ENCODE data around the gene CD86.

The CD86 gene

DNA sequence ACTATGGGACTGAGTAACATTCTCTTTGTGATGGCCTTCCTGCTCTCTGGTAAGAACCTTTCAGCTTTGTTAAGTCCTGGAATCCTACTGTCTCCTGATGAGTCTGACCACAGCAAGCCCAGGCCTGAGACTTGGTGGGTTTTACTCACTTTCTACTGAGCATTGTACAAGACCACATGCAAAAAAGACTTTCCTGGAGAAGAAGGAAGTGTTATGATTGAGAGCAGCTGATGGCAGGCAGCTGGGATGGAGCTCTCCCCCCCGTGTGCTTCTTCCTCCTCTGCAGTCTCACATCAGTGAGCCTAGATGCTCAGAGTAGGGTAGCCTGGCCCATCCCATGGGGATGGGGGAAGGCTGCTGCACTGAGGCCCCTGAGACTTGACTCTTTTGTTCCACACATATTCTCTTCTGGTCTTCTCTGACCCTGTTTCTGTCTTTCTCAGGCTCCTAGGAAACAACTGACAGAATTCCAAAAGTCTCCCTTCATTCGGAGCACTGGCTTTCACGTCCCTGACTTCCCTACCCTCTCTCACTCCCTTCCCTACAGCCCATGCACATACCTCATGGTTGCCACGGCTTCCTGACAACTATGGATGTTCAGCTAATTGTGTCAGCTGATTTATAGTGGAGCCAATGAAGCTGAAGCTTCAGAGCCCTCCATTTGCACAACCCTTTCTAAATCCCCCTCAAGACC is 36.6 kb downstream of the CD86 start:
- no peak for DNase-seq (ENCODE audit: low read depth in 1 of 2, low spot score in 1 of 2)

- peak in 1 of 2 donors; percentile 39 for DNase-seq (ENCODE audit: low read depth in 1 of 2, low spot score in 1 of 2)
These were observed 37.5 kb downstream of the CD86 start for GRCh38 chr3:122092460-122093165.

DNA sequence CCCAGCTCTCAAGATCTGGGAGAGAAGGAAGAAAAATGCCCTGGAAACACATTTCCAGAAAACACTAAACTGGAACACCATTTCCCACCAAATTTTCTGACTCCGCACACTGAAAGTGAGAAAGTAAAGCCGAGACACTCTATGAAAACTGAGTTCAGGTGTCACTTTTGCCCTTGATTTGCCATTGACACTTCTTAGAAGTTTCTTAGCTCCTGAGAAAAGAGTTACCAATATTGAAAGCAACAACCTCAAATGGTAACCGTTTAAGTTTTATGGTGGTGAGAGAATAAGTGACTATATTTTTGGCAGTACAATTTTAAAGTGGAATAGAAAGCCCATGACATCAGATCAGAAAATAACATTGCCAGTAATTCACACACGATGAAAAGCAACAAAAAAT is 39.0 kb downstream of the CD86 start:
- DNase-seq (ENCODE audit: low read depth in 1 of 2, low spot score in 1 of 2) = no peak

DNA sequence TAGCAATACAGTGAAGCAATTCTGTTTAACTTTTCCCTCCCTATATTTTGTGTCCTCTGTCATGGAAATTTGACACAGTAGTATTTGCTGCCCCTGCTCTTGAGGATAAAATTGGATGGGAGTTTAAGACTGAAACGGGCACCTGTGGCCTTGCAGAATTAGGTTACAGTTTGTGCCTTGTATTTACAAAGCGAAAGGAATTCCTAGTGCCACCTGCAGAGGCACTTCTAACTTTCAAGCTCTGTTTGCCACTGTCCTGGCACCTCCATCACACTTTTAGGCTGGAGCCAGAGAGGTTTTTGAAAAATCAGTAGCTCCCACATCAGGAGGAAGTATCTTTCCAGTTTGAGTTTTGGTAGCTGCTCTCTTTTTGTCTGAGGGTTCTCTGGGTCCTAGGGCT is 39.5 kb downstream of the CD86 start:
- no peak for DNase-seq (ENCODE audit: low read depth in 1 of 2, low spot score in 1 of 2)

DNA sequence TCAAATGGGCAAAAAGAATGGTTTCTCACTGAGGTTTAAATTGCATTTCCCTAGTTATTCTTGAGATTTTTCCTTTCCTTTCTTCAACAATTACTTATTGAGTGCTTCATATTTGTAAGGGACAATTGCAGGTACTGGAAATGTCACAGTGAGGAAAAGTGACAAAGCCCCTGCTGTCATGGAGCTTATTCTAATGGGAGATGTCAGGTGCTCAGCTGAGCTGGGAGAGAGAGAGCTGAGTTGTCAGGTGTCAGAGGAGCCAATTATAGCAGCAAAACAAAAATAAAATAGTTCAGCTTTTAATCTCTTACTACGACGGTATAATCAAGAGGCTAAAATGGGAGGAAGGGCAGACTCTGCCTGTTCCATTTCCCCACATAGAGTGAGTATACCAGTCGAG is 42.0 kb downstream of the CD86 start:
- DNase-seq (ENCODE audit: low read depth in 1 of 2, low spot score in 1 of 2) = no peak

DNA sequence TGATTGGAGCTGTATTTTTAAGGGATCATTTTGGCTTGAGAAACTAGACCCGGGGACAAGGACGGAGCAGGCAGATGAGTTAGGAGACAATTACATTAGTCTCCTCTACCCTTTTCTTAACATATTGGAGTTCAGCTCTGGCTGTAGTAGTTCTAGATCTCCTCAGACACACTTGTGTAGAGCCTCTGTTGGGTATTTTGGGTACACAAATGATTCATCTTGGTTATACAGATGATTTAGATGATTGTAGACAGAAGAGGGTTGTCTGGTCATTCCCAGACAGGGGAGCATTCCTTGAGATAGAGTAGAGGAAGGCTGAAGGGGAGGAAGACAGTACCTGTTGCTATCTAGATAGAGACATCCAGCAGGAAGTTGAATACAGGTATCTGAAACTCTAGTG is 43.4 kb downstream of the CD86 start:
- DNase-seq (ENCODE audit: low read depth in 1 of 2, low spot score in 1 of 2) = no peak

DNA sequence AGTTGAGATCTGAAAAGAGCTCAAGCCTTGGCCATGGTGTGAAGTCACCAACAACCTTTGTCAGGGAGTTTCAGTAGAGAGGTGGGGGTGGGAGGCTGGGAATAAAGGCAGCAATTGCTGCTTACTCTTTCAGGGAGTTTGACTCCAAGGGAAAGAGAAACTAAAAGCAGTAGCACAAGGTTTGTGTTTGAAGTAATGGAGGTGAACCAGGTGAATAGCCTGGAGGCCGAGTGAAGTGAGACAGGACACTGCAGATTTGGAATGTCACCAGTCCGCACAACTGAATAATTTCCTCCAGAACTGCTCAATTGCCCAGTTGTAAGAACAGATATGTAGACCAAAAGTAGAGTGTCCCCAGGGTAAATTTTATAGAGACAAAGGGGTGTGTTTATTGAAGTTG is 44.1 kb downstream of the CD86 start:
- no peak for DNase-seq (ENCODE audit: low read depth in 1 of 2, low spot score in 1 of 2)

- DNase-seq (ENCODE audit: low read depth in 1 of 2, low spot score in 1 of 2) = no peak
These were observed 44.9 kb downstream of the CD86 start for GRCh38 chr3:122100083-122100482.

DNA sequence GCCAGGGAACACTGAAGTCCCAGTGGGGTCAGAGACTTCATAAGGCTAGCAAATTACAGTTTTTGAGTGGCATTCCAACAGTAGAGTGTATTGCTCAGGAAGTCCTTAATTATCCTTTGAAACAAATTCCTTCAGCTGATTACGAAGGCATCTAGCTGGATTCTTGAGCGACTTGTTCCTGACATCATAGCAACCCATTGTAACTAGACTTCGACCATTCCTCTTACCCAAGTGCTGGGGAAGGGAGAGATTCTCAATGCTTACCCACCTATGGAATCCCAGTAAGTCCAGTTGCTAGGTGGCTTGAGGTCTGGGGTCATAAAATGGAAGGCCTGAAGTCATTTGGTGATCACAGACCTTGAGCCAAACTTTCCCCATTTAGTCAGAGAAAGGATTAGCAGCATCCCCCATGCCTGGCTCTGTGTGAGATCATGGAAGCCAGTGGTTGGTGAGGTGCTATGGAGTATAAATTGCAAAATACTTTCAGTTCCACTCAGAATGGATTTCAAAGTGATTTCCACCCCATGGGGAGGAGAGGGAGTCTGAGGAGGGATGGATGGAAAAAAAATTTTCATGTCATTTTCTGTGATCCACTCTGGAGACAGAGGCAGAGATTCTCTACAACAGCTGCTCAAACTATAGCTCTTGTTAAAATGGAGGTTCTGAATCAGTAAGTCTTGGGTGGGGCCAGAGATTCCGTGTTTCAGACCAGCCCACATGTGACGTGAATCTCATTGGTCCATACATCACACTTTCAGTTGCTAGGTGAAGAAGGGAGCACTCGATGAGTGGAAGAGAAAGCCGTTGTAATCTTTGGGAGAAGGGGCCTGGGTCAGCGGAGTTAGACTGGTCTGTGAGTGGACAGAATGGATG is 45.7 kb downstream of the CD86 start:
- DNase-seq (ENCODE audit: low read depth in 1 of 2, low spot score in 1 of 2) = no peak

- DNase-seq (ENCODE audit: low read depth in 1 of 2, low spot score in 1 of 2) = peak in 1 of 2 donors; percentile 29
These were observed 46.5 kb downstream of the CD86 start for GRCh38 chr3:122101646-122102045.

- DNase-seq (ENCODE audit: low read depth in 1 of 2, low spot score in 1 of 2) = no peak
These were observed 47.2 kb downstream of the CD86 start for GRCh38 chr3:122102191-122102935.

GRCh38 chr3:122103821-122104514 is 48.8 kb downstream of the CD86 start:
- no peak for DNase-seq (ENCODE audit: low read depth in 1 of 2, low spot score in 1 of 2)

GRCh38 chr3:122104515-122105194 is 49.5 kb downstream of the CD86 start:
- no peak for DNase-seq (ENCODE audit: low read depth in 1 of 2, low spot score in 1 of 2)

GRCh38 chr3:122105626-122106025 is 50.5 kb downstream of the CD86 start:
- DNase-seq (ENCODE audit: low read depth in 1 of 2, low spot score in 1 of 2) = no peak

DNA sequence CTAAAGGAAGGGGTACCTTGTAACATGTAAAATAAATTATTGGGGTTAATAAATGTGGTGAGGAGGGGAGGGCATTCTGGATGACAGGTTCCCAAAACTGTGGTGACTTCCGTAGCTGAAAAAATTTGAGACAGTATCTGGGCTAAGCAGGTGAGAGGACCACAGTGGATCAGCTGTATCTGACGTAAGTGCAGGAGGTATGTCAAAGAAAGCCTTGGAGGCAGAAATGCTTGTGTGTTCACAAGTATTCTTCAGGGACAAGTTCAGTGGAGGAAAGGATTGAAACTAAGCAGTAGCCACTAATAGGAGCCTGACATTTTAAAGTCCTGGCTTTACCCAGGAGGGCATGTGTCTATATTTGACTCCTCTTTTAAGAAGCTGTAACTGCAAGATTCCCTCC is 52.0 kb downstream of the CD86 start:
- DNase-seq (ENCODE audit: low read depth in 1 of 2, low spot score in 1 of 2) = no peak

- DNase-seq (ENCODE audit: low read depth in 1 of 2, low spot score in 1 of 2) = no peak
These were observed 56.8 kb downstream of the CD86 start for GRCh38 chr3:122111974-122112373.

DNA sequence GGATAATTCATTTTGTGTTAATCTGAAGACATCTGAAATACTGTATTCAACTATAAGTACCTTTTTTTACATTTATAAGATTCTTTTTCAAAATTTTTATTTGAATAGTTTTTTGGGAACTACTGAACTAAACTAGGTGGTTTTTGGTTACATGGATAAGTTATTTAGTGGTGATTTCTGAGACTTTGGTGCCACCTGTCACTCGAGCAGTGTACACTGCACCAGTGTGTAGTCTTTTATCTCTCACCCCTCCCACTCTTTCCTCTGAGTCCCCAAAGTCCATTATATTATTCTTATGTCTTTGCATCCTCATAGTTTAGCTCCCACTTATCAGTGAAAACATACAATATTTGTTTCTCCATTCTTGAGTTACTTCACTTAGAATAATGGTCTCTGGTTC is 57.6 kb downstream of the CD86 start:
- no peak for DNase-seq (ENCODE audit: low read depth in 1 of 2, low spot score in 1 of 2)

DNA sequence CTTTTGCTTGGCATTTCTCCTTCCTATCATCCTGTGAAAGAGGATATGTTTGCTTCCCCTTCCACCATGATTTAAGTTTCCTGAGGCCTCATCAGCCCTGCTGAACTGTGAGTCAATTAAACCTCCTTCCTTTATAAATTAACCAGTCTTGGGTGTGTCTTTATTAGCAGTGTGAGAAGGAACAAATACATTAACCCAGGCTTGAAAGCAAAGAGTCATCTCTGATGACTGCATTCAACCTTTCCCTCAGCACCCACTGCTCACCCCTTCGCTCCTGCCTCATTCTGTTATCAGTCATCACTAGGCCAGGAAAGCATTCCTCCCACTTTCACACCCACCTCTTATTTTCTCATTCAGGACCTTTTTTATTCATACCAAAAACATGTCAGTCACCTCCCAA is 68.7 kb downstream of the CD86 start:
- no peak for DNase-seq (ENCODE audit: low read depth in 1 of 2, low spot score in 1 of 2)

GRCh38 chr3:122132949-122133540 is 77.9 kb downstream of the CD86 start:
- no peak for DNase-seq (ENCODE audit: low read depth in 1 of 2, low spot score in 1 of 2)

GRCh38 chr3:122146466-122146865 is 91.3 kb downstream of the CD86 start:
- peak; percentile 9 to 61 for DNase-seq (ENCODE audit: low read depth in 1 of 2, low spot score in 1 of 2)

Data from activated CD4-positive, alpha-beta T cell treated with anti-CD3 and anti-CD28 coated beads, Interleukin-2, amount 50 U/mL, for 24 hours (primary cell).